ENCODE data around the gene TYW1B.
"Not testable (repeated sequence)": the region's sequence is repeated elsewhere in the genome, so short reads cannot be mapped to it uniquely, and the experiment has no call there.

DNA sequence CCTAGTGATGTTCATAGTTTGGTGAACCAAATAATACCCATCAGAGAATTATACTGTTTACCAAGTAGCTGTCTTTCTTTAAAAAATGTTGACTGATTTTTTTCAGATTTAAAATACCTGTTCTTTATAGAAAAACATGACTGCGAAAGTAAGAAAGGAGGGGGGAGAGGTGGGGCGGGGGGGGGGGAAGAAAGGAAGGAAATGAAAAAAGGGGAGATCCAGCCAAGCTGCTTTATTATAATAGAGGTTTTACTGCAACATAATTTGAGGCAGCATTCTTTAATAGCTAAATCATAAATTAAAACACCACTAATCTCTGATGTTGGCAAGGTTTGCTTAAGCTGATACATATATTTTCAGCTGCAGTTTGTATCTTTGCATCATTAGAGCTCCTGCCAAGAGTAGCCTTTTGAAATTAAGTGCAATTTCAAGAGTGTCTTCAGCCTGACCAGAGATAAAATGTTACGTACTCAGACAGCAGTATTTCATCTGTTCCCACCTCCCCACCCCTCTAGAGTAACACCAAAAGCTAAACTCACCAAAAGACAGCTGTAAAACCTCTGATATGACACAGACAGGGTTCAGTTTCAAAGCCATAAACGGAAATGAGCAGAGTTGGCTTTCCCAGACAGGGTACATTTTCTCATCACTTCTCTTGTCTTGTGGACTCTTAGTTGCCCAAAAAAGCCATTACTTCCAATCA, 202.1 kb downstream of the TYW1B start:
- not testable (repeated sequence) for TF ChIP-seq CTCF (IDR thresholded peaks at IDR 0.05; ENCODE audit: poor library complexity); EZH2phosphoT487 (IDR thresholded peaks at IDR 0.05; ENCODE audit: low read depth, severe bottlenecking, unreplicated experiment)

Data from hepatocyte (in vitro differentiated cells).